D721Med (cell line): ENCODE data around the gene NAT9.

ENCODE experiments used
- DNase-seq: peaks from one replicate; pipeline ENCODE4 v3.0.0; 2011; ENCODE audit warnings: low spot score; ENCODE audit not compliant: insufficient read length
- FAIRE-seq: peaks from 2 replicates; lab custom pipeline; 2011; peaks lifted over from hg19 to GRCh38; lab: Jason Lieb, UNC
- CTCF ChIP-seq: IDR thresholded peaks from 2 replicates; pipeline ENCODE4 v1.5.1; 2012; ENCODE audit warnings: mild to moderate bottlenecking, control low read depth; ENCODE audit not compliant: insufficient read depth; ENCODE audit errors: missing control alignments

The NAT9 gene

GRCh38 chr17:74796866-74797265 is 20.7 kb upstream of the NAT9 start:
- no peak for TF ChIP-seq CTCF
- no peak for FAIRE-seq
- DNase-seq, result no peak

GRCh38 chr17:74796211-74796610 is 20.1 kb upstream of the NAT9 start:
- DNase-seq (no peak), FAIRE-seq (no peak)
- no peak for TF ChIP-seq CTCF

DNA sequence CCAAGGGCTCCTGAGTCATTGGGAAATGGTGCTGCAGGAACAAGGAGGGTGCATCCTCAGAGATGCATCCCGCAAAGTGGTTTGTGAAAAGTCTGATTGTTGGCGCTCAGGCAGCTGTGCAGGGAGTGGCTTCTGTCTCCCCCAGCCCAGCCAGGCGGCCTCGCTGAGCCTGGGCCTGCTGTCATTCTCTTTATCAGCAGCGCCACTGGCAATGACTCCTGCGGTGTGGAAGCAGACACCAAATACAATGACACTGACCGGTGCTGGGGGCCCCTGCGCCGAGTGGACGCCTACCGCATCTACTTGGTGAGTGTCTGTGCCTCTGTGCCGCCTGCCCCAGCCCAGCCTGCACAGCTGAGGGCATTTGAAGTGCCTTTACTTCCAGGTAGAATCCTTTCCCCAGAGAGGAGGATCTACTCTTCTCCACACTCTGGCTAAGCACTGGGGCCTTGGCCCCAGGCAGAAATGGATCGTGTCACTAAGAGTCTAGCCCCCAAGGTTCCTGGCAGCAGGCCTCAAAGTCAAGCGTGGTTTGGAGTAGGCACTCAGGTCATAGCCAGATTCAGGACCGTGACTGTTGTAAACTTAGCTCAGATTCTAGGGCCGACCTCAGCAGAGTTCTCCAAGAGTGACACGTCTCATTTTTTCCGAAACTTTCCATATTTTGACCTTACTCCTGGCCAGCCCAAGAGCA is 19.3 kb upstream of the NAT9 start:
- no peak for TF ChIP-seq CTCF

GRCh38 chr17:74792586-74793105 is 16.5 kb upstream of the NAT9 start:
- no peak for FAIRE-seq
- TF ChIP-seq CTCF, result no peak
- no peak for DNase-seq

More for the DNA sequence above, 19.3 kb upstream of the NAT9 start:
- DNase-seq (no peak), FAIRE-seq (no peak)

GRCh38 chr17:74790161-74791058 is 14.3 kb upstream of the NAT9 start:
- TF ChIP-seq CTCF, result no peak
- FAIRE-seq, result no peak

DNA sequence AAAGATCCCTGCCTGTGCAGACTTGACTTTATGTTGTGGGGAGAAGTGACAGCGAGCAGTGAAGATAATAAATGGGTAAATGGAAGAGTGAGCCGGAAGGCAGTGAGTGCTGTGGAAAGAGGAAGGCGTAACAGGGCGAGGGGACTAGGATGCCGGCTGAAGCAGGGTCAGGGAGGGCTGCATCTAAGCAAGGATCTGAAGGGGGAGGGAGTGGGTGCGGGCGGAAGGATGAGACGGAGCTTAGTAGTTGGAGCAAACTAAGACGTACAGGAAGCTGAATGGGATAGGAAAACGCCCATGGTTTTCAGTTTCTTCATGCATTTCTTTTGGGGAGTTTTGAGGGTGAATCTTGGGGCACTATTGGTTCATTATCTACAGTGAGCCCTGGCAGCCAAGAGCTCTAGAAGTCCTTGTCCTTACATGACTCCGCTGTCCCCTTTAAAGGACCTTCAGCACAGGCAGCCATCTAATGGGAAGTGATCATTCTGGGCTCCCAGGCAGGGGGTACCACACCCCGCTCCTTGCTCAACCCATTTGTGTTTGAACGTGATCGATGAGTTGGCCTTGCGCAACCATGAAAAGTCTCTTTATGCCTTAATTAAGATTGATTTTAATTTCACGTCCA is 10.4 kb upstream of the NAT9 start:
- DNase-seq (no peak), FAIRE-seq (no peak)
- no peak for TF ChIP-seq CTCF

More at GRCh38 chr17:74790161-74791058, 14.3 kb upstream of the NAT9 start:
- no peak for DNase-seq
